ENCODE data around the gene FUT9. TPM values are rescaled to one million over a fixed set of nuclear protein-coding genes. Genes with fewer than 3 reads are reported as not detected.

Gene FUT9
- total and polyA plus RNA-seq, 2 donors (not counting 1 experiment from before 2014, with no cell fraction given): not detected

GRCh38 chr6:96002912-96003311 is 12.9 kb upstream of the FUT9 start:
- no peak overlapping the region for H3K9ac ChIP-seq (ENCODE audit: insufficient read depth, low read length)
- no peak overlapping the region for H3K4me3 ChIP-seq (replicated peaks in 1 of 4; ENCODE audit: control extremely low read depth in 1 of 4, insufficient read depth in 1 of 4, low read depth in 3 of 4, low read length in 4 of 4)
- TF ChIP-seq EZH2 (IDR thresholded peaks at IDR 0.05; ENCODE audit: low read length, missing control alignments): no peak
- TF ChIP-seq, protein P1, sequence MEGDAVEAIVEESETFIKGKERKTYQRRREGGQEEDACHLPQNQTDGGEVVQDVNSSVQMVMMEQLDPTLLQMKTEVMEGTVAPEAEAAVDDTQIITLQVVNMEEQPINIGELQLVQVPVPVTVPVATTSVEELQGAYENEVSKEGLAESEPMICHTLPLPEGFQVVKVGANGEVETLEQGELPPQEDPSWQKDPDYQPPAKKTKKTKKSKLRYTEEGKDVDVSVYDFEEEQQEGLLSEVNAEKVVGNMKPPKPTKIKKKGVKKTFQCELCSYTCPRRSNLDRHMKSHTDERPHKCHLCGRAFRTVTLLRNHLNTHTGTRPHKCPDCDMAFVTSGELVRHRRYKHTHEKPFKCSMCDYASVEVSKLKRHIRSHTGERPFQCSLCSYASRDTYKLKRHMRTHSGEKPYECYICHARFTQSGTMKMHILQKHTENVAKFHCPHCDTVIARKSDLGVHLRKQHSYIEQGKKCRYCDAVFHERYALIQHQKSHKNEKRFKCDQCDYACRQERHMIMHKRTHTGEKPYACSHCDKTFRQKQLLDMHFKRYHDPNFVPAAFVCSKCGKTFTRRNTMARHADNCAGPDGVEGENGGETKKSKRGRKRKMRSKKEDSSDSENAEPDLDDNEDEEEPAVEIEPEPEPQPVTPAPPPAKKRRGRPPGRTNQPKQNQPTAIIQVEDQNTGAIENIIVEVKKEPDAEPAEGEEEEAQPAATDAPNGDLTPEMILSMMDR (conservative IDR thresholded peaks at IDR 0.05 in 1 of 2, IDR thresholded peaks at IDR 0.05 in 1 of 2; ENCODE audit: low read depth in 1 of 2, low read length in 2 of 2): no peak
- no peaks in the 10 kb centered on the region for H4K20me1 ChIP-seq (ENCODE audit: control insufficient read depth, extremely low read depth, insufficient read depth, low read length)
- H2AFZ ChIP-seq (ENCODE audit: low read length): no peak overlapping the region
- no peaks in the 10 kb centered on the region for H3K4me1 ChIP-seq (ENCODE audit: control insufficient read depth, extremely low read depth, insufficient read depth, low read length)
- no peak overlapping the region for H3K4me2 ChIP-seq (ENCODE audit: extremely low read depth, insufficient read depth, low read length)
- H3K27me3 ChIP-seq (ENCODE audit: control insufficient read depth, insufficient read depth, low read length): no peaks in the 10 kb centered on the region
- no peak for DNase-seq (ENCODE audit: low read depth in 2 of 2)
- H3K9me3 ChIP-seq (ENCODE audit: control insufficient read depth, insufficient read depth, low read depth, low read length): no peaks in the 10 kb centered on the region
- no peaks in the 10 kb centered on the region for H3K79me2 ChIP-seq (ENCODE audit: control insufficient read depth, insufficient read depth, low read length)
- H3K36me3 ChIP-seq (ENCODE audit: control insufficient read depth, insufficient read depth, low read length): no peaks in the 10 kb centered on the region
- H3K27ac ChIP-seq (ENCODE audit: insufficient read depth, low read length): no peak overlapping the region

DNA sequence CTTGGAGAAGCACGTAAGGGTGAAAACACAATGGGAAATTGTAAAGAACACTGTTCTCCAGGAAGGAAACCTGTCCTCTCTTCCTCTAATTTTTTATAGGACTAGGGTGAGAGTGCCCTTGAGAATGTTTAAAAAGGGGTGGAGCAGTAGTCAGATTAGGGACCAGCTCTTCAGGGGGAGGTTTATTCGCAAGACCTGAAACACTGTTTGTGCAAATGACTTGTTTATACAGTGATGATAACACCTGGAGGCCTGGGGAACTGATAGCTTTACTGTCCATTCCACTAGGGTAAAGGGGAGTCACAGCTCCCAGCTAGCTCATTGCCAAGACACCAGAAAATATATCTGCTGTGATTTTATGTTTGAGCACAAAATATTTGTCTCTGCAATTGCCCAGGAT is 8.1 kb upstream of the FUT9 start:
- Histone ChIP-seq H3K9ac (ENCODE audit: insufficient read depth, low read length) (no peak overlapping the region), H3K9me3 (ENCODE audit: control insufficient read depth, insufficient read depth, low read depth, low read length) (no peaks in the 10 kb centered on the region), H3K36me3 (ENCODE audit: control insufficient read depth, insufficient read depth, low read length) (no peaks in the 10 kb centered on the region), H3K27me3 (ENCODE audit: control insufficient read depth, insufficient read depth, low read length) (no peaks in the 10 kb centered on the region), H4K20me1 (ENCODE audit: control insufficient read depth, extremely low read depth, insufficient read depth, low read length) (no peaks in the 10 kb centered on the region), H3K4me1 (ENCODE audit: control insufficient read depth, extremely low read depth, insufficient read depth, low read length) (no peaks in the 10 kb centered on the region), H3K4me2 (ENCODE audit: extremely low read depth, insufficient read depth, low read length) (no peak overlapping the region), H3K27ac (ENCODE audit: insufficient read depth, low read length) (no peak overlapping the region), H3K79me2 (ENCODE audit: control insufficient read depth, insufficient read depth, low read length) (no peaks in the 10 kb centered on the region), H3K4me3 (replicated peaks in 1 of 4; ENCODE audit: control extremely low read depth in 1 of 4, insufficient read depth in 1 of 4, low read depth in 3 of 4, low read length in 4 of 4) (no peak overlapping the region), H2AFZ (ENCODE audit: low read length) (no peak overlapping the region)
- no peak for TF ChIP-seq EZH2 (IDR thresholded peaks at IDR 0.05; ENCODE audit: low read length, missing control alignments)
- TF ChIP-seq, protein P1 (conservative IDR thresholded peaks at IDR 0.05 in 1 of 2, IDR thresholded peaks at IDR 0.05 in 1 of 2; ENCODE audit: low read depth in 1 of 2, low read length in 2 of 2): no peak
- no peak for DNase-seq (ENCODE audit: low read depth in 2 of 2)

GRCh38 chr6:96013531-96013930 is 2.2 kb upstream of the FUT9 start:
- H3K79me2 ChIP-seq (ENCODE audit: control insufficient read depth, insufficient read depth, low read length): no peaks in the 10 kb centered on the region
- no peak overlapping the region for H2AFZ ChIP-seq (ENCODE audit: low read length)
- H3K4me1 ChIP-seq (ENCODE audit: control insufficient read depth, extremely low read depth, insufficient read depth, low read length): no peaks in the 10 kb centered on the region
- H3K9me3 ChIP-seq (ENCODE audit: control insufficient read depth, insufficient read depth, low read depth, low read length): no peaks in the 10 kb centered on the region
- no peak overlapping the region for H3K4me2 ChIP-seq (ENCODE audit: extremely low read depth, insufficient read depth, low read length)
- H3K27ac ChIP-seq (ENCODE audit: insufficient read depth, low read length): no peak overlapping the region
- no peak for TF ChIP-seq EZH2 (IDR thresholded peaks at IDR 0.05; ENCODE audit: low read length, missing control alignments)
- TF ChIP-seq, protein P1 (conservative IDR thresholded peaks at IDR 0.05 in 1 of 2, IDR thresholded peaks at IDR 0.05 in 1 of 2; ENCODE audit: low read depth in 1 of 2, low read length in 2 of 2): no peak
- H3K36me3 ChIP-seq (ENCODE audit: control insufficient read depth, insufficient read depth, low read length): no peaks in the 10 kb centered on the region
- no peak overlapping the region for H3K4me3 ChIP-seq (replicated peaks in 1 of 4; ENCODE audit: control extremely low read depth in 1 of 4, insufficient read depth in 1 of 4, low read depth in 3 of 4, low read length in 4 of 4)
- no peak for DNase-seq (ENCODE audit: low read depth in 2 of 2)
- H4K20me1 ChIP-seq (ENCODE audit: control insufficient read depth, extremely low read depth, insufficient read depth, low read length): no peaks in the 10 kb centered on the region
- H3K27me3 ChIP-seq (ENCODE audit: control insufficient read depth, insufficient read depth, low read length): no peaks in the 10 kb centered on the region
- H3K9ac ChIP-seq (ENCODE audit: insufficient read depth, low read length): no peak overlapping the region
